WI38 (cell line): ENCODE data around the gene CASR.

Experiments
- H3K4me3 ChIP-seq: 2 replicates; pipeline ENCODE4 v1.5.1; 2011; ENCODE audit warnings: low read depth, mild to moderate bottlenecking, control low read depth, low read length
- CTCF ChIP-seq: IDR thresholded peaks from 2 replicates; pipeline ENCODE4 v1.5.1; 2012; ENCODE audit warnings: low read depth, mild to moderate bottlenecking, control low read depth, low read length

Gene CASR

GRCh38 chr3:122295266-122296062 is 112.0 kb downstream of the CASR start:
- H3K4me3 ChIP-seq = no peak overlapping the region
- TF ChIP-seq CTCF = no peak

- no peak for TF ChIP-seq CTCF
- no peak overlapping the region for H3K4me3 ChIP-seq
These were observed 114.8 kb downstream of the CASR start for GRCh38 chr3:122298239-122298638.

GRCh38 chr3:122299215-122299614 is 115.7 kb downstream of the CASR start:
- TF ChIP-seq CTCF = no peak
- no peak overlapping the region for H3K4me3 ChIP-seq

GRCh38 chr3:122299872-122300460 is 116.5 kb downstream of the CASR start:
- no peak overlapping the region for H3K4me3 ChIP-seq
- TF ChIP-seq CTCF = peak; percentile 41; the same call in 1 of the 2 replicates

- no peak for TF ChIP-seq CTCF
- H3K4me3 ChIP-seq = no peak overlapping the region
These were observed 117.6 kb downstream of the CASR start for GRCh38 chr3:122301063-122301462.

GRCh38 chr3:122305818-122306621 is 122.6 kb downstream of the CASR start:
- H3K4me3 ChIP-seq = no peak overlapping the region
- TF ChIP-seq CTCF = no peak

- TF ChIP-seq CTCF = no peak
These were observed 123.1 kb downstream of the CASR start for GRCh38 chr3:122306622-122306953.

More at GRCh38 chr3:122306622-122306953, 123.1 kb downstream of the CASR start:
- H3K4me3 ChIP-seq = no peak overlapping the region
